Hepatocyte (in vitro differentiated cells): ENCODE data around the gene RANBP3.

Experiments
- CTCF ChIP-seq: fragments of 200-600 bp; sonication (generic); IDR thresholded peaks from 2 replicates; pipeline ENCODE4 v1.5.1; 2016; ENCODE audit warnings: antibody characterized with exemption, mild to moderate bottlenecking; ENCODE audit not compliant: poor library complexity
- EZH2 ChIP-seq: fragments of 200-600 bp; sonication (generic); IDR thresholded peaks from 2 replicates; pipeline ENCODE4 v1.6.1; 2016; ENCODE audit warnings: antibody characterized with exemption, mild to moderate bottlenecking, borderline replicate concordance
- EZH2phosphoT487 ChIP-seq: fragments of 200-600 bp; sonication (generic); IDR thresholded peaks from one replicate; pipeline ENCODE4 v1.6.1; 2018; ENCODE audit warnings: antibody characterized with exemption, mild to moderate bottlenecking, low read depth, moderate library complexity; ENCODE audit not compliant: unreplicated experiment, severe bottlenecking

DNA sequence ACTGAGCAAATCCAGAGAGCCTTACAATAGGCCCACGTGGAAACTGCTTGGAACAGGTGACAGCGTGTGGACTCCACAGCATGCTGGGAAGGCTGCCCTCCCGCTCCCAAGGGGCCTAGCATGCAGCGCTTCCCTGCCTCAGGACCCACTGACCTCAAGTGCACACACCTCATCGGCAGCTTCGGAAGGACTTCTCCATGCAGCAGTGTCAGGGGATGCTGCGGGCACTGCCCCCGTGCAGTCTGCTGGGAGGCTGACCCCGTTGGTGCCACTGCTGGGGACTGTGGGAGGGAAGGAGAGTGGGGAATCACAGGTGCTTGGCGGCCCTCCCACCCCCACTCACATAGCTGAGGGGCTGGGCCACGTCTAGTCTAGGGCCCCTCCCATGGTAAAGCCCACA is 46.7 kb downstream of the RANBP3 start:
- TF ChIP-seq CTCF (no peak), EZH2phosphoT487 (no peak), EZH2 (no peak)
